Activated naive CD4-positive, alpha-beta T cell treated with anti-CD3 and anti-CD28 coated beads, Interleukin-2, amount 50 U/mL, for 72 hours (primary cell): ENCODE measurements around the gene ST14. TPM values are rescaled to one million over a fixed set of nuclear protein-coding genes. Genes with fewer than 3 reads are reported as not detected.

Experiments used
- ATAC-seq, 2 donors: fragments of 150-1000 bp; cut with Tn5 transposase; 2 replicates each; pipeline ENCODE4 v1.10.0; 2021; ENCODE audit warnings: mild to moderate bottlenecking in 2 of 2, moderate library complexity in 2 of 2
- DNase-seq, 2 donors: peaks; one replicate each; pipeline ENCODE4 v3.0.0; 2021 to 2022; ENCODE audit warnings: low spot score in 2 of 2
- H3K27ac Mint-ChIP-seq, 2 donors: one replicate each; pipeline ENCODE4 v1.8.0; 2022; ENCODE audit warnings: mild to moderate bottlenecking in 2 of 2, mixed read lengths in 2 of 2
- H3K36me3 Mint-ChIP-seq, 2 donors: one replicate each; pipeline ENCODE4 v1.8.0; 2022; ENCODE audit warnings: mixed read lengths in 2 of 2
- H3K9me3 Mint-ChIP-seq, 2 donors: one replicate each; pipeline ENCODE4 v1.8.0; 2022; ENCODE audit warnings: mixed read lengths in 2 of 2
- total RNA-seq, 2 donors: library from RNA; stranded (reverse); gene quantifications; one replicate each; pipeline ENCODE4 v1.2.3, GENCODE V29; 2022

The ST14 gene
- under 1 TPM in 1 of 2 donors, not detected in 1; 0.10 TPM for total RNA-seq

DNA sequence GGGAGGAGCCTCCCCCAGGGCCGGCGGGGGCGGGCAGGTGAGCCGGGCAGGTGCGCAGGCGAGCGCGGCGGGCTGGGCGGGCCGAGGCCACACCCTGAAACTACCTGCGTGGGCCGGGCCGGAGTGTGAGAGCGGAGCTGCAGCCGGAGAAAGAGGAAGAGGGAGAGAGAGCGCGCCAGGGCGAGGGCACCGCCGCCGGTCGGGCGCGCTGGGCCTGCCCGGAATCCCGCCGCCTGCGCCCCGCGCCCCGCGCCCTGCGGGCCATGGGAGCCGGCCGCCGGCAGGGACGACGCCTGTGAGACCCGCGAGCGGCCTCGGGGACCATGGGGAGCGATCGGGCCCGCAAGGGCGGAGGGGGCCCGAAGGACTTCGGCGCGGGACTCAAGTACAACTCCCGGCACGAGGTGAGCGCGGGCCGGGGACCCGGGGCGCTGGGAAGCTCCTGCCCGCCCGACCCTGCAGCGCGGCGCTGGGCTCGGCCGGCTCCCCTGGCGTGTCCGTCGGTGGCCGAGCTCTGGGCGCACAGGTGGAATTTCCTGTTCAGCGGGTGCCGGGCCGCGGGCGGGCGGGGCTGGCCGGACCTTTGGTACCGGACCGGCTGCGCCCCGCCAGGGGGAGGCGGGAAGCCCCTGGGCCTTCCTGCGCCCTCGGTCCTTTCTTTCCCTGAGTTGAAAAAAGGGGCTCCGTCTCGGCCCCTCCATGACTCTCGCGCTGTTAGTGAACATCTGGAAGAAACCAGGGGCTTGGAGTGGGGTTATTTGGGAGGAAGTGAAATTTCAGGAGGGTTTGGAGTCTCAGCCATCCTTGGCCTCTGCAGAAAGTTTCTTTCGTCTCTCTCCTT lies at the start of gene ST14:
Gene ST14 (plus strand): TSS at position 126 of the 841 bp plus-strand sequence. CDS start 198 bp downstream, at position 324.
- no peaks in the 10 kb centered on the region for H3K9me3 Mint-ChIP-seq
- H3K36me3 Mint-ChIP-seq, result peaks cover 7 to 17% of the 10 kb centered on the region in 2 donors
- no peak for DNase-seq
- peak in 1 of 2 donors; percentile 40 for ATAC-seq
- H3K27ac Mint-ChIP-seq, result no peak within 1 kb of the TSS

DNA sequence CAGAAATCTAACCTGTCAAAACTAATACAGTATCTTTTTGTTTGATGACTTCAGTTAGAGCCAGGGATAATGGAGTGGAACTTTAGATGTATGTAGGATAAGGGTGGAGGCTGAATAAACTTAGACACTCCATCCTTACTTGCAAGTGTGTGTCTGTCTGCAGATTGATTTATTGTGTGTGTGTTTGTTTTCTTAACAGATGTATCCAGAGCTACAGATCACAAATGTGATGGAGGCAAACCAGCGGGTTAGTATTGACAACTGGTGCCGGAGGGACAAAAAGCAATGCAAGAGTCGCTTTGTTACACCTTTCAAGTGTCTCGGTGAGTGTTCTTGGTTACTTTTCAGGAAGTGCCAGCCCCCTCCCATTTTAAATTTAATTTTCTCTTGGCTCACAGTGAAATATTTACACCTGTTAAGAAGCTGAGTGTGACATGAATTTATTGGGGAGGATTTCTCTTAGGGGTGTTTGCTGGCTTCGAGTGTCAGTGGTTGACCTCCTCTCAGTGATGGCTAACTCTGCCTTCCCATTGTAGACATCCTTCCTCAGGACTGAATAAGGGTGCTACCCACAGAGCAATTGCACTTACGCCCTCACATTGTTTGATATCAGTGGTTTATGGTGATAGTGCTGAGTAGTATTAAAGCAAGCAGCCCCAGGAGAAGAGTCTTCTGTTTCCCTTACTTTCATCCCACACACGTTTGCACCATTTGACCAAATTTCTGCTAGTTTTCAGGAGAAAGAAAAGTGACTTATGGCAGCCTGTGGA lies 49.1 kb upstream of the ST14 start:
- ATAC-seq, result no peak
- Mint-ChIP-seq H3K9me3 (peaks cover 0 to 3% of the 10 kb centered on the region in 2 donors), H3K27ac (no peak overlapping the region), H3K36me3 (peaks cover 12 to 32% of the 10 kb centered on the region in 2 donors)
- no peak for DNase-seq

DNA sequence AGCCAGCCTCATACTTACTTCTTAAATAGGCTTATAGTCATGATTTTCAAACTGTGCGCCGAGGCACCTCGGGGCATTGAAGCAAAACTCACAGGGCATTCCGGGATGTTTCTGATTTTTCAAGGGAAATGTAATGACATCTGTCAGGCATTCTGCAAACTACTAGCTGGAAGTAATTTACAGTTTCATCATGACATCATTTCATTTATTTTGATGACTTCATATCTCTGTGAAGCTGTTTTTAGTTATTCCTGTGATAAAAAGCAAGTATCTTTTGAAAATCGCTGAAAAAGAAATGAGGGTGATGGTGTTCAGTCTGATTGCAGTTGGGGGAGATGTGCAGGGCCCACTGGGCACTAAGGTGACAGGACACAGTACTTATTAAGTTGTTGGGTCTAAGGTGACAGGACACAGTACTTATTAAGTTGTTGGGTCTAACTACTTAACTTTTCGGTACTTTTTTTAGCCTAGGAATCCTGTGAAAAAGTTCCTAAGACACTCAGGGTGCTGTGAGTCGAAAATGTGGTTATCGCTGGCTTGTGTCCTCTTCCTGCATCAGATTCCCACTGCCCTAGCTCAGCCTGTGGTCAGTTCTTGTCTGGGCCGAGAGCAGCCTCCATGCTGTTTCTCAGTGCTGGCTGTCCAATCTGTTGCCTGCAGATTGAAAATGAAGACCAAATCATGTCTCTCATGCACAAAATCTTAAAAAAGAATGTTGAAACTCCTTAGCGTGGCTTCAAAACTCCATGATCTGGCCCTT lies 47.3 kb upstream of the ST14 start:
- Mint-ChIP-seq H3K36me3 (peaks cover 12 to 23% of the 10 kb centered on the region in 2 donors), H3K27ac (no peak overlapping the region), H3K9me3 (no peaks in the 10 kb centered on the region)
- no peak for ATAC-seq
- no peak for DNase-seq

DNA sequence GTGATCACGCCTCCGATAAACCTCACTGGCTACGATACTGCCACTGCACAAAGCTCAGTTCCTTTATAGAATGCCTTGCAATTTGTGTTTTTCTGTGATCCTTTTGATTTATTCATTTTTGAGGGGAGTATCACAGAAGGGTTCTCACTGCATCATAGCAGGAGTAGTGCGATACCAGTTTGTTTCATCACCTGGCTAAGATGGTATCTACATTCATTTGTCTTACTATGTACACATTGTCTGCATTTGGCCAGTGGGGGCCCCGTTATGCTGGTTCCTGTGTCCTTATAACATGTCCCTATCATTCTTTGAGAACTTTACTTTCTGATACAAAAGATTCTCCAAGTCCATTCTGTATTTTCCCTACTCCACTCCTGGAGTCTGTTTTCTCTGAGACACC lies 45.3 kb upstream of the ST14 start:
- Mint-ChIP-seq H3K36me3 (peaks cover 12 to 19% of the 10 kb centered on the region in 2 donors), H3K9me3 (no peaks in the 10 kb centered on the region)

DNA sequence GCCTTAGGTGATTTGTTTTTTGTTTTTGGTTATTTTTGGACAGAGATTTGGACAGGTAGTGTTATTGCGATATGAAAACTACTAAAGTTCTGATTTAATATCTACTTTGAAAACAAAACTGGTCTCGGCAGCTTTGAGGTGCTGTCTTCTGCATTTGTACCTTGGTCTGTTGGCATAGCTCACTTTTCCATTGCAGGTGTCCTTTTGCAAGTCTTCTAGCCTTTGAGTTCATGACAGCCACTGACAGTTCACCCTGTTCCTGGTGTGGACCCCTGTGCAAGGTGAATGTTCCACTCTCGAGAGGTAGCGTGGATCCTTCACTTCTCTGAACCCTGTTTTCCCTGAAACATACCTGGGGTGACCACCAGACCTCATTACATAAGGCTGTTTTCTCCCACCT lies 44.9 kb upstream of the ST14 start:
- H3K9me3 Mint-ChIP-seq, result no peaks in the 10 kb centered on the region
- ATAC-seq, result no peak
- no peak for DNase-seq
- no peak overlapping the region for H3K27ac Mint-ChIP-seq
- H3K36me3 Mint-ChIP-seq, result peaks cover 12 to 19% of the 10 kb centered on the region in 2 donors

More for the DNA sequence above, 45.3 kb upstream of the ST14 start:
- DNase-seq (no peak), ATAC-seq (no peak)
- H3K27ac Mint-ChIP-seq, result no peak overlapping the region

DNA sequence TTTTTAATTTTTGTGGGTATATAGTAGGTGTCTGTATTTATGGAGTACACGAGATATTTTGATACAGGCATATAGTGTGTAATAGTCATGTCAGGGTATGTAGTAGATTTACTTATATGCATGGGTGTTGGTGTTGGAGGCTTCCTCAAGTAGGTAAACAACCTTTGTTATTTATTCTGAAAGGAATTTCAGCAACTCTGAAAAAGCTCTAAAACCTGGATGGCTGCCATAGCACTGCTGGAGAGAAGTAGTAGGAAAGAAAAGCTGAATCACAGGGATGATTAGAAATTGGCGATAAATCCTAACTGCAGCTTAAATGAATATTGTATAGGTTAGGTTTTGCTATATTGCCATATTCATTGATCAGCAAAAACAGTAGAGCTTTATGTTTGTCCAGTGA lies 44.4 kb upstream of the ST14 start:
- H3K27ac Mint-ChIP-seq, result no peak overlapping the region
- peaks cover 10 to 15% of the 10 kb centered on the region in 2 donors for H3K36me3 Mint-ChIP-seq
- H3K9me3 Mint-ChIP-seq, result no peaks in the 10 kb centered on the region
- ATAC-seq (no peak), DNase-seq (no peak)

DNA sequence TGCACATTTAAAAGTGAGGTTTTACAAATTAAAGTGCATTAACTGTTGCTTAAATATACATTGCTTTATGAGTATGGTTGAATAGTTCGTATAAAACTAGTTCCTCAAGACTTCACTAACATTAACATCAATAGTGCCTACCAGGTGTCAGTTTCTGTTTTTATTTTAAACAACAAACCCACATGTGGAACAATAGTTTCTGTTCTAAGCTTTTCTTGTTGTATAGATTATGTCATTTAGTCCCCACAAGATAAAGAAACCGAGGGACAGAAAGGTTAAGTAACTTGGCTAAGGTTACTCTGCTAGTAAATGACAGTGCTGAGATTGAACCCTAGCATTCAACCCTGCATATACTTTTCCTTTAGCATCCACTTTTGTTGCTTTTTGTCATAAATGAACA lies 41.4 kb upstream of the ST14 start:
- H3K36me3 Mint-ChIP-seq, result peaks cover 8% of the 10 kb centered on the region in 2 donors
- no peak overlapping the region for H3K27ac Mint-ChIP-seq
- DNase-seq (no peak), ATAC-seq (peak in 1 of 2 donors; percentile 37)
- H3K9me3 Mint-ChIP-seq, result no peaks in the 10 kb centered on the region

DNA sequence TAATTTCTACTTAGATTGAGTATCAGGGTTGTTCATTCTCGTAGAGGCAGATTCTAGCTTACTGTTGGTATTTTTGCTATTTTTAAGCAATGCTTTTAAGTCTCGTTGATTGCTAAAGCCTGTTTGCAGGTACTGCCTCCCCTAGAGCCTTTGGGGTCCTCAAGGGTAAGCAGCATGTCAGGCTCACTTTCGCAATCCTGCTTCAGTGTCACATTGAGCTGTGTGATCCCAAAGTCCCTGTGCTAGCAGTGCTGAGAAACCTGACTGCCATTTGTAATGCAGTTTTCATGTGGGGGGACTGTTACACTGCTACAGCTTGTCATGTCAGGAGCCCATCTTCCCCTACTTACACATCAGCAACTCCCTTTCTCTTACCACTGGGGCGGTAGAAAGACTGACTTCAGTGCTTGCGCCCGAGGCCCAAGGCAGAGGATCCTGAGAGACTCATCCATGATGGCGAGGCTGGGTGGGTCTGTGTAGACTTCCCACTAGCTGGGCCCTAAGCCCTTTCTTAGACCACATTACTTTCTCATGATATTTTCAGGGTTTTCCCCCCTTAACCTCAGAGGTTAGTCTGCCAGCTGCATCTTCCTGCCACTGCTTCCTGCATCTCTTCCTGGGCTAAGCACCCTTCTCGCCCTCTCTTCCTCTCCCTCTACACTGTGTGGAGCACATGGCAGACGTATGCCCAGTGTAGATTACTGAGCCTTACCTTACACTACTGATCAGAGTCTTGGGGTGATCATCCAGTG lies 40.8 kb upstream of the ST14 start:
- Mint-ChIP-seq H3K36me3 (peaks cover 12 to 14% of the 10 kb centered on the region in 2 donors), H3K9me3 (no peaks in the 10 kb centered on the region), H3K27ac (no peak overlapping the region)
- DNase-seq (peak in 1 of 2 donors; percentile 58), ATAC-seq (peak; percentile 17 to 68)

DNA sequence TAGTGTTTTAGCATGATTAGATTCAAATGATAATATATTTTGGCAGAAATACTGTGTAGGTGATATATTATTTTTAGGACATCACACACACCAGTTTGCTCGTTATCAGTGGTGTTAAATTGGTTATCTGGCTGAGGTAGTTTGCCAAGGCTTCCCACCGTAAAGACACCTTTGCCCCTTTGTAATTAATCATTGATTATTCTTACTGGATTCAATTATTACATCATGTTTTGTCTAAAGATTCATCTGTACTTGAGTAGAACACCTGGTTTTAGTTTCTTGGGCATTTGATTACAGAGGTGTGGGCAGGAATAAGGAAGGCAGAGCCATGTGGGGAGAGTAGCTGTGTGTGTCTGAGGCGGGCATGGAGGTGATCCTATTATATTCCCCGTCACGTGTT lies 39.5 kb upstream of the ST14 start:
- no peak overlapping the region for H3K27ac Mint-ChIP-seq
- peaks cover 15 to 17% of the 10 kb centered on the region in 2 donors for H3K36me3 Mint-ChIP-seq
- DNase-seq, result no peak
- no peaks in the 10 kb centered on the region for H3K9me3 Mint-ChIP-seq
- no peak for ATAC-seq

DNA sequence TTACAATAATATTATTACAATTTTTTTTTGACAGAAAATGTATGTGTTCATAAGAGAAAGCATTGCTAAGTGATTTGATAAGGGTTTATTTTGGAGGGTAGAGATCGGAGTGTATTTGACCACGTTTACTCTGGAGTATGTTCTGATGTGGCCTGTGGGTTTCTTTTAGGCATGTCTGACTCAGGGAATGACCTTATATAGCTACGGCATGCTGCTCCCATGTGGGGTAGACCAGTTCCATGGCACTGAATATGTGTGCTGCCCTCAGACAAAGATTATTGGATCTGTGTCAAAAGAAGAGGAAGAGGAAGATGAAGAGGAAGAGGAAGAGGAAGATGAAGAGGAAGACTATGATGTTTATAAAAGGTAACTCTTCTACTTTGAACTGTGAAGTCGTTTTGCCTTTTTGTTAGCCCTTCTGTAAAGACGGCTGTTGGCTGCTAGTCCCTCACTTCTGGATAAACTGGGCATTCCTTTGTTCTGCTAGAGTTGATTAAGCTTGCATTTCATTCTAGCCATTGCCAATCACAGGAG lies 38.1 kb upstream of the ST14 start:
- Mint-ChIP-seq H3K36me3 (peaks cover 15 to 17% of the 10 kb centered on the region in 2 donors), H3K9me3 (no peaks in the 10 kb centered on the region), H3K27ac (peak overlapping the region in 1 of 2 donors; percentile 5)
- DNase-seq (peak in 1 of 2 donors; percentile 40), ATAC-seq (peak; percentile 84)

DNA sequence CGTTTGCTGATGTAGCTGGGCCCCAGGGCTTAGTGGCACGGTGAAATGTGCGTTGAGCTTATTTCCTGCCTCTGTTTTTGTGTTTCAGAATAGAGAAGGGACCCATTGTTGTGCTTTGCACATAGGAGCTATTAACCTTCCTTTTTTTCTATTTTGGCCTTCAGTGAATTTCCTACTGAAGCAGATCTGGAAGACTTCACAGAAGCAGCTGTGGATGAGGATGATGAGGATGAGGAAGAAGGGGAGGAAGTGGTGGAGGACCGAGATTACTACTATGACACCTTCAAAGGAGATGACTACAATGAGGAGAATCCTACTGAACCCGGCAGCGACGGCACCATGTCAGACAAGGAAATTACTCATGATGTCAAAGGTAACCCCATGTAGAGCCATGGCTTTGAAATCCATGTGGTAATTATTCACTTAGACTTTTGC lies 37.4 kb upstream of the ST14 start:
- H3K36me3 Mint-ChIP-seq, result peaks cover 15 to 17% of the 10 kb centered on the region in 2 donors
- no peaks in the 10 kb centered on the region for H3K9me3 Mint-ChIP-seq
- ATAC-seq (peak; percentile 84 to 87), DNase-seq (peak in 1 of 2 donors; percentile 56)
- peak overlapping the region in 1 of 2 donors; percentile 5 for H3K27ac Mint-ChIP-seq

DNA sequence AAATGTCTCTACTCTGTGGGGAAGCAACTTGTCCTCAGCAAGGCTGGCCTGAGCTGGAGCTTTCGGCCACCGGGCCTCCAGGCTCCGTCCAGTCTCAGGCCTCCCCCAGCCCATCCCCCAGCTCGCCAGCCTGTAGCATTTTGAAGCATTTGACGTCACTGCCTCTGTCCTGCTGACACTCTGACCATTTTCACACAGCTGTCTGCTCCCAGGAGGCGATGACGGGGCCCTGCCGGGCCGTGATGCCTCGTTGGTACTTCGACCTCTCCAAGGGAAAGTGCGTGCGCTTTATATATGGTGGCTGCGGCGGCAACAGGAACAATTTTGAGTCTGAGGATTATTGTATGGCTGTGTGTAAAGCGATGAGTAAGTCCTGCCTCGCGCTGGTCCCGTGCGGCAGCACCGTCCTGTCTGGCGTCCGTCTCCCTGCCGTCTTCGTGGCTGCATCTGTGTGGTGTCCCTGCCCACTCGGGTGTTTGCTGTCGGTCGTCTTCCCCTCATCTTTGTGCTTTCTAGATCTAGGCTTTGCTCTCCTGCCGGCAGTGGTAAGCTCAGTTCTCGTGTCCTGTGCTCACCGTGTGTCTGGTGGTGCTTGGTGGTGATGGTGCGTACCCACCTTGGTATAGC lies 36.1 kb upstream of the ST14 start:
- no peak for DNase-seq
- ATAC-seq, result no peak
- H3K9me3 Mint-ChIP-seq, result no peaks in the 10 kb centered on the region
- peaks cover 15 to 17% of the 10 kb centered on the region in 2 donors for H3K36me3 Mint-ChIP-seq
- H3K27ac Mint-ChIP-seq, result no peak overlapping the region

DNA sequence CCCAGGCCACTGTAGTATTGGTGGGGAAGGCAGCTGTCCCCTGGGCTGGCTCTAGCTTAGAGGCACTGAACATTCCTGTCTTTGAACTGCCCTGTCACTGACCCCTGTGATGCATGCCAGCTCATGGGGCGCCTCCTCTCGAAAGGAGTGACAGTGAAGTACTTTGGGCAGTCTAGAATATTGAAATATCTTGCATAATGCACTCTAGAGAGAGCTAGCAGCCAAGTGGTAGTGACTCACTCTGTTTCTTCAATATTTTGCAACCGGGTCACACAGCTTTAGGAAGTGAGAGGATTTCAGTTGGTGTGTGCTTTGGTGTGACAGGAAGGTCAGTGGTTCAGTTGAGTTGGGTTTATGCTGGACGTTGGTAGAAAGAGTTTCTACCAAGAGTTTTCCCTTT lies 35.5 kb upstream of the ST14 start:
- DNase-seq (no peak), ATAC-seq (no peak)
- Mint-ChIP-seq H3K36me3 (peaks cover 15 to 17% of the 10 kb centered on the region in 2 donors), H3K9me3 (no peaks in the 10 kb centered on the region), H3K27ac (no peak overlapping the region)

DNA sequence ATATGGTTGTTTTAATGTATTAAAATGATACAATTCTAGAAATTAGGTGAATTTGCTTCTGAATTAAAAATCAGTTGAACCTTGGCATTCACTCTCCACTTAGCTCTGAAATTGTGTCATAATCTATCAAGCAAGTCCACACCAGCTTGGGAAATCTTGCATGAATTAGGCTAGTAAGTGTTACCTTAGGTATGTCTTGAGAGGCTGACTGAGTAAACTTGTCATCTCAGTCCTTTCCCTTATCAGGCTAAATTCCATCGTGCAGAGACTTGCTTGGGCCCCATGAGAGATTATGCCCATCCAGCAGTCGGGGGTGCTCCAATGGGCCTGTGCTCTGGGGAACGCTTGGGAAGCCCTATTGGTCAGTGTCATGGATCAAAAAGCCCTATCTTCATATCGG lies 33.9 kb upstream of the ST14 start:
- H3K9me3 Mint-ChIP-seq, result no peaks in the 10 kb centered on the region
- ATAC-seq (no peak), DNase-seq (no peak)
- peaks cover 15 to 19% of the 10 kb centered on the region in 2 donors for H3K36me3 Mint-ChIP-seq
- H3K27ac Mint-ChIP-seq, result no peak overlapping the region

DNA sequence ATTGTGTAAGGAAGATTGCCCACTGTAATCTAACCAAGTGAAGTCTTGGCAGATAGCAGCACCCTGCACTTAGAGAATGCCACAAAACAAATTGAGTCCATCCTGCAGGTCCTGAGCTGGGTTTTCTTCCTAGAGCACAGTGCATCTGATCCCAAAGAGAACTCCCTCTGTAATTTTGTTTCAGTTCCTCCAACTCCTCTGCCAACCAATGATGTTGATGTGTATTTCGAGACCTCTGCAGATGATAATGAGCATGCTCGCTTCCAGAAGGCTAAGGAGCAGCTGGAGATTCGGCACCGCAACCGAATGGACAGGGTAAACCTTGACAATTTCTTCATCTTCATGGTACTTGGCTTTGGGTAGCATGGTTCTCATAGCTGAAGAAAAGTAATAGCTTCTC lies 33.1 kb upstream of the ST14 start:
- H3K27ac Mint-ChIP-seq, result no peak overlapping the region
- ATAC-seq (no peak), DNase-seq (no peak)
- peaks cover 15 to 21% of the 10 kb centered on the region in 2 donors for H3K36me3 Mint-ChIP-seq
- no peaks in the 10 kb centered on the region for H3K9me3 Mint-ChIP-seq
